Measurements from ENCODE around the gene SLFN11.
"Not testable (repeated sequence)": the region's sequence is repeated elsewhere in the genome, so short reads cannot be mapped to it uniquely, and the experiment has no call there.

The SLFN11 gene

GRCh38 chr17:35404360-35404759, 30.9 kb upstream of the SLFN11 start:
- Histone ChIP-seq H3K36me3 (ENCODE audit: insufficient read depth, low read length) (no peaks in the 10 kb centered on the region), H3K27ac (ENCODE audit: low read depth, low read length, poor library complexity, severe bottlenecking) (no peak overlapping the region), H4K20me1 (ENCODE audit: insufficient read depth, low read length) (no peaks in the 10 kb centered on the region), H3K9me3 (ENCODE audit: low read length) (no peaks in the 10 kb centered on the region), H2AFZ (ENCODE audit: low read length) (no peak overlapping the region), H3K4me1 (ENCODE audit: insufficient read depth, low read length, severe bottlenecking) (no peaks in the 10 kb centered on the region), H3K9ac (ENCODE audit: low read length) (no peak overlapping the region), H3K27me3 (ENCODE audit: insufficient read depth, low read length) (no peaks in the 10 kb centered on the region), H3F3A (ENCODE audit: insufficient read depth, low read length) (no peaks in the 10 kb centered on the region), H3K4me3 (ENCODE audit: low read depth, low read length, poor library complexity, severe bottlenecking) (no peak overlapping the region), H3K4me2 (ENCODE audit: low read length) (no peak overlapping the region), H3K79me2 (ENCODE audit: insufficient read depth, low read length) (no peaks in the 10 kb centered on the region), H3K9me2 (ENCODE audit: low read depth, low read length) (no peaks in the 10 kb centered on the region)
- TF ChIP-seq CTCF (IDR thresholded peaks at IDR 0.05; ENCODE audit: low read length) (no peak), EZH2 (IDR thresholded peaks at IDR 0.05; ENCODE audit: borderline replicate concordance, low read length) (no peak)

GRCh38 chr17:35393783-35394182, 20.4 kb upstream of the SLFN11 start:
- not testable (repeated sequence) for H3K36me3 ChIP-seq (ENCODE audit: insufficient read depth, low read length); H4K20me1 ChIP-seq (ENCODE audit: insufficient read depth, low read length); H3K27ac ChIP-seq (ENCODE audit: low read depth, low read length, poor library complexity, severe bottlenecking); H3F3A ChIP-seq (ENCODE audit: insufficient read depth, low read length); H3K9me2 ChIP-seq (ENCODE audit: low read depth, low read length); H3K4me3 ChIP-seq (ENCODE audit: low read depth, low read length, poor library complexity, severe bottlenecking); H3K4me1 ChIP-seq (ENCODE audit: insufficient read depth, low read length, severe bottlenecking); H2AFZ ChIP-seq (ENCODE audit: low read length); H3K9me3 ChIP-seq (ENCODE audit: low read length); H3K79me2 ChIP-seq (ENCODE audit: insufficient read depth, low read length); H3K9ac ChIP-seq (ENCODE audit: low read length); H3K27me3 ChIP-seq (ENCODE audit: insufficient read depth, low read length); H3K4me2 ChIP-seq (ENCODE audit: low read length)

- TF ChIP-seq EZH2 (IDR thresholded peaks at IDR 0.05; ENCODE audit: borderline replicate concordance, low read length) (no peak), CTCF (IDR thresholded peaks at IDR 0.05; ENCODE audit: low read length) (no peak)
- H3K4me2 ChIP-seq (ENCODE audit: low read length): no peak overlapping the region
- H3F3A ChIP-seq (ENCODE audit: insufficient read depth, low read length): no peaks in the 10 kb centered on the region
- H3K4me3 ChIP-seq (ENCODE audit: low read depth, low read length, poor library complexity, severe bottlenecking): no peak overlapping the region
- H3K79me2 ChIP-seq (ENCODE audit: insufficient read depth, low read length): no peaks in the 10 kb centered on the region
- H3K9me3 ChIP-seq (ENCODE audit: low read length): no peaks in the 10 kb centered on the region
- no peak overlapping the region for H2AFZ ChIP-seq (ENCODE audit: low read length)
- H3K27ac ChIP-seq (ENCODE audit: low read depth, low read length, poor library complexity, severe bottlenecking): no peak overlapping the region
- no peaks in the 10 kb centered on the region for H3K4me1 ChIP-seq (ENCODE audit: insufficient read depth, low read length, severe bottlenecking)
- H3K27me3 ChIP-seq (ENCODE audit: insufficient read depth, low read length): no peaks in the 10 kb centered on the region
- no peaks in the 10 kb centered on the region for H3K36me3 ChIP-seq (ENCODE audit: insufficient read depth, low read length)
- no peaks in the 10 kb centered on the region for H3K9me2 ChIP-seq (ENCODE audit: low read depth, low read length)
- H4K20me1 ChIP-seq (ENCODE audit: insufficient read depth, low read length): no peaks in the 10 kb centered on the region
- no peak overlapping the region for H3K9ac ChIP-seq (ENCODE audit: low read length)
Observed at GRCh38 chr17:35390663-35391062, 17.2 kb upstream of the SLFN11 start.

- H3K9ac ChIP-seq (ENCODE audit: low read length): no peak overlapping the region
- no peaks in the 10 kb centered on the region for H3F3A ChIP-seq (ENCODE audit: insufficient read depth, low read length)
- H2AFZ ChIP-seq (ENCODE audit: low read length): no peak overlapping the region
- H3K9me2 ChIP-seq (ENCODE audit: low read depth, low read length): no peaks in the 10 kb centered on the region
- H3K9me3 ChIP-seq (ENCODE audit: low read length): no peaks in the 10 kb centered on the region
- no peaks in the 10 kb centered on the region for H3K79me2 ChIP-seq (ENCODE audit: insufficient read depth, low read length)
- H4K20me1 ChIP-seq (ENCODE audit: insufficient read depth, low read length): no peaks in the 10 kb centered on the region
- H3K4me2 ChIP-seq (ENCODE audit: low read length): no peak overlapping the region
- TF ChIP-seq EZH2 (IDR thresholded peaks at IDR 0.05; ENCODE audit: borderline replicate concordance, low read length): no peak
- H3K27me3 ChIP-seq (ENCODE audit: insufficient read depth, low read length): no peaks in the 10 kb centered on the region
- no peaks in the 10 kb centered on the region for H3K4me1 ChIP-seq (ENCODE audit: insufficient read depth, low read length, severe bottlenecking)
- H3K27ac ChIP-seq (ENCODE audit: low read depth, low read length, poor library complexity, severe bottlenecking): no peak overlapping the region
- no peak overlapping the region for H3K4me3 ChIP-seq (ENCODE audit: low read depth, low read length, poor library complexity, severe bottlenecking)
- H3K36me3 ChIP-seq (ENCODE audit: insufficient read depth, low read length): no peaks in the 10 kb centered on the region
Observed at GRCh38 chr17:35390156-35390555, 16.7 kb upstream of the SLFN11 start.
